GM12891 (cell line): Measurements from ENCODE around the gene SNAPC1. TPM values are rescaled to one million over a fixed set of nuclear protein-coding genes. Genes with fewer than 3 reads are reported as not detected.
A peak's percentile ranks its signal among the peaks of the same experiment; 100 is the strongest.

Experiments
- DNase-seq: peaks from one replicate; pipeline ENCODE4 v3.0.0; 2011; ENCODE audit warnings: low spot score; ENCODE audit not compliant: insufficient read length
- FAIRE-seq: peaks from 2 replicates; lab custom pipeline; 2011; peaks lifted over from hg19 to GRCh38; lab: Jason Lieb, UNC
- PAX5 ChIP-seq: IDR thresholded peaks from 2 replicates; pipeline ENCODE4 v1.6.1; 2011; ENCODE audit warnings: low read length, moderate library complexity, mild to moderate bottlenecking; ENCODE audit not compliant: insufficient read depth, severe bottlenecking
- POLR2A ChIP-seq: IDR thresholded peaks from 2 replicates; pipeline ENCODE4 v1.6.1; 2011; ENCODE audit warnings: low read depth, low read length, control low read depth
- POLR2AphosphoS5 ChIP-seq: IDR thresholded peaks from 2 replicates; pipeline ENCODE4 v1.6.1; 2011; ENCODE audit warnings: low read depth, low read length, control low read depth
- POU2F2 ChIP-seq: IDR thresholded peaks from 2 replicates; pipeline ENCODE4 v1.6.1; 2011; ENCODE audit warnings: low read depth, mild to moderate bottlenecking, control low read depth, low read length, moderate library complexity
- SPI1 ChIP-seq: IDR thresholded peaks from 2 replicates; pipeline ENCODE4 v1.6.1; 2011; ENCODE audit warnings: low read depth, low read length, control low read depth
- TAF1 ChIP-seq: IDR thresholded peaks from 2 replicates; pipeline ENCODE4 v1.6.1; 2011; ENCODE audit warnings: low read depth, low read length, control low read depth
- polyA plus RNA-seq: library from polyadenylated mRNA; unstranded; fragments of >200 nt; gene quantifications from one replicate; pipeline ENCODE4 v1.2.1, GENCODE V29; 2012; ENCODE audit warnings: low read depth, missing spikeins, inconsistent platforms; ENCODE audit not compliant: missing spikeins

The SNAPC1 gene
- 4.7 TPM for polyA plus RNA-seq

- peak; percentile 85 for DNase-seq
- FAIRE-seq = peak; percentile 99
- TF ChIP-seq POLR2AphosphoS5 (peak; percentile 86), POLR2A (peak; percentile 78), TAF1 (peak; percentile 55; the same call in 1 of the 2 replicates), PAX5 (no peak)
These were observed at the start of gene SNAPC1 for GRCh38 chr14:61761959-61762786. SNAPC1 (plus strand) TSS chr14:61762420; CDS start chr14:61762461, 41 bp downstream.

- TF ChIP-seq SPI1 = no peak
- no peak for TF ChIP-seq TAF1
- TF ChIP-seq POLR2AphosphoS5 = no peak
- no peak for TF ChIP-seq POU2F2
- no peak for TF ChIP-seq PAX5
- TF ChIP-seq POLR2A = no peak
- DNase-seq (no peak), FAIRE-seq (peak; percentile 41)
These were observed 48.3 kb upstream of the SNAPC1 start for GRCh38 chr14:61713724-61714437.

- TF ChIP-seq POU2F2 (no peak), POLR2AphosphoS5 (no peak), POLR2A (no peak), PAX5 (no peak), TAF1 (no peak), SPI1 (no peak)
- FAIRE-seq = peak; percentile 31
- DNase-seq = no peak
These were observed 45.3 kb upstream of the SNAPC1 start for GRCh38 chr14:61716956-61717355.

GRCh38 chr14:61718039-61718438, 44.2 kb upstream of the SNAPC1 start:
- TF ChIP-seq PAX5 = no peak
- TF ChIP-seq POLR2A = no peak
- TF ChIP-seq TAF1 = no peak
- TF ChIP-seq POU2F2 = no peak
- TF ChIP-seq SPI1 = no peak; the same call in 1 of the 2 replicates
- TF ChIP-seq POLR2AphosphoS5 = no peak
- DNase-seq = no peak
- peak; percentile 16 for FAIRE-seq

GRCh38 chr14:61719344-61720293, 42.6 kb upstream of the SNAPC1 start:
- FAIRE-seq = peak; percentile 31
- TF ChIP-seq POU2F2 (no peak), SPI1 (no peak), POLR2AphosphoS5 (no peak), POLR2A (no peak), PAX5 (no peak), TAF1 (no peak)
- no peak for DNase-seq

GRCh38 chr14:61720294-61720661, 41.9 kb upstream of the SNAPC1 start:
- no peak for DNase-seq
- TF ChIP-seq POU2F2 = no peak
- TF ChIP-seq POLR2AphosphoS5 = no peak
- TF ChIP-seq SPI1 = no peak

GRCh38 chr14:61720741-61721140, 41.5 kb upstream of the SNAPC1 start:
- DNase-seq = no peak
- FAIRE-seq = no peak
- TF ChIP-seq TAF1 (no peak), POLR2AphosphoS5 (no peak), POU2F2 (no peak), PAX5 (no peak), SPI1 (no peak), POLR2A (no peak)

More at GRCh38 chr14:61720294-61720661, 41.9 kb upstream of the SNAPC1 start:
- peak; percentile 35 for FAIRE-seq

- DNase-seq (no peak), FAIRE-seq (no peak)
- TF ChIP-seq SPI1 (no peak), POLR2A (no peak), PAX5 (no peak), POU2F2 (no peak), POLR2AphosphoS5 (no peak), TAF1 (no peak)
These were observed 38.1 kb upstream of the SNAPC1 start for GRCh38 chr14:61724133-61724532.

- TF ChIP-seq POLR2AphosphoS5 (no peak), TAF1 (no peak), POU2F2 (no peak), PAX5 (no peak), POLR2A (no peak), SPI1 (no peak)
- FAIRE-seq = no peak
These were observed 35.2 kb upstream of the SNAPC1 start for GRCh38 chr14:61726778-61727658.

More at GRCh38 chr14:61726778-61727658, 35.2 kb upstream of the SNAPC1 start:
- DNase-seq = no peak
